Omental fat pad (tissue), 4 donors: ENCODE measurements around the gene ISCA2. TPM values are rescaled to one million over a fixed set of nuclear protein-coding genes. Genes with fewer than 3 reads are reported as not detected.

Experiments used
- ATAC-seq: fragments of 150-250 bp; one replicate; pipeline ENCODE4 v1.9.1; 2016; ENCODE audit warnings: mild to moderate bottlenecking, moderate library complexity; ENCODE audit not compliant: low FRiP score
- DNase-seq: peaks from one replicate; pipeline ENCODE4 v3.0.0-alpha.2; 2019; ENCODE audit warnings: low spot score
- CTCF ChIP-seq, 3 donors: fragments of 450-650 bp; IDR thresholded peaks; one replicate each; pipeline ENCODE4 v1.5.1; 2016 to 2017; ENCODE audit warnings: antibody characterized with exemption in 3 of 3, mild to moderate bottlenecking in 3 of 3, moderate library complexity in 2 of 3
- total RNA-seq, 4 donors: library from RNA; depleted of rRNA; stranded (reverse); fragments of >200 nt; gene quantifications; one replicate each; pipeline ENCODE4 v1.1.0, GENCODE V29; 2016

The ISCA2 gene
- total RNA-seq, 4 donors from 2014 or later = 7.0 to 11.2 (median 9.2) TPM

- no peak for TF ChIP-seq CTCF (IDR thresholded peaks at IDR 0.05)
- ATAC-seq (no peak), DNase-seq (no peak)
Observed at GRCh38 chr14:74545386-74545785, 51.8 kb downstream of the ISCA2 start.

- no peak for ATAC-seq
- no peak for TF ChIP-seq CTCF (IDR thresholded peaks at IDR 0.05)
- no peak for DNase-seq
Observed at GRCh38 chr14:74546416-74546815, 52.9 kb downstream of the ISCA2 start.

Other genes starting within 250 kb of the ISCA2 start
- 10 to 100 TPM; 28.2 to 62.1 (median 48.3) TPM for gene ABCD4, start 190.8 kb upstream of the ISCA2 start, total RNA-seq
- gene VRTN, start 145.3 kb upstream of the ISCA2 start, total RNA-seq = not detected
- under 1 TPM; 0.28 to 0.56 (median 0.40) TPM for gene SYNDIG1L, start 67.6 kb upstream of the ISCA2 start, total RNA-seq
- gene NPC2, start 460 bp upstream of the ISCA2 start, total RNA-seq = 100 to 1,000 TPM; 271 to 717 (median 546) TPM
- gene LTBP2, start 118.5 kb downstream of the ISCA2 start, total RNA-seq = 100 to 1,000 TPM in 1 of 4 donors, 10 to 100 TPM in 3; 31.6 to 104 (median 72.3) TPM
- gene AREL1, start 219.3 kb downstream of the ISCA2 start, total RNA-seq = 10 to 100 TPM; 18.4 to 33.5 (median 26.8) TPM
- 10 to 100 TPM; 21.7 to 34.2 (median 27.1) TPM for gene FCF1, start 219.4 kb downstream of the ISCA2 start, total RNA-seq